NCI-H1105 (cell line): ENCODE measurements around the gene SLC34A1.

Experiments
- DNase-seq: peaks from one replicate; lab custom pipeline; 2025; lab: John Stamatoyannopoulos, UW

Gene SLC34A1

GRCh38 chr5:177432143-177432838 lies 48.1 kb downstream of the SLC34A1 start:
- no peak for DNase-seq

- DNase-seq, result no peak
Measured at GRCh38 chr5:177432839-177433657, 48.8 kb downstream of the SLC34A1 start.

GRCh38 chr5:177433658-177434217 lies 49.5 kb downstream of the SLC34A1 start:
- no peak for DNase-seq

- DNase-seq, result no peak
Measured at GRCh38 chr5:177434437-177434836, 50.2 kb downstream of the SLC34A1 start.

- DNase-seq, result no peak
Measured at GRCh38 chr5:177434942-177435738, 50.9 kb downstream of the SLC34A1 start.

- no peak for DNase-seq
Measured at GRCh38 chr5:177435847-177436536, 51.8 kb downstream of the SLC34A1 start.

GRCh38 chr5:177437623-177438022 lies 53.4 kb downstream of the SLC34A1 start:
- DNase-seq, result no peak

- no peak for DNase-seq
Measured at GRCh38 chr5:177438468-177438867, 54.2 kb downstream of the SLC34A1 start.

- DNase-seq, result no peak
Measured at GRCh38 chr5:177439518-177440053, 55.4 kb downstream of the SLC34A1 start.

- no peak for DNase-seq
Measured at GRCh38 chr5:177440211-177440989, 56.2 kb downstream of the SLC34A1 start.

- DNase-seq, result no peak
Measured at GRCh38 chr5:177440990-177441780, 57.0 kb downstream of the SLC34A1 start.

GRCh38 chr5:177442066-177442826 lies 58.0 kb downstream of the SLC34A1 start:
- DNase-seq, result no peak

GRCh38 chr5:177443144-177443983 lies 59.1 kb downstream of the SLC34A1 start:
- no peak for DNase-seq

GRCh38 chr5:177444106-177445051 lies 60.1 kb downstream of the SLC34A1 start:
- DNase-seq, result no peak

GRCh38 chr5:177445052-177445916 lies 61.0 kb downstream of the SLC34A1 start:
- no peak for DNase-seq

- no peak for DNase-seq
Measured at GRCh38 chr5:177445917-177446199, 61.6 kb downstream of the SLC34A1 start.
